ENCODE results near the gene CLDN15.
A peak's percentile ranks its signal among the peaks of the same experiment; 100 is the strongest.
"Not testable (repeated sequence)": the region's sequence is repeated elsewhere in the genome, so short reads cannot be mapped to it uniquely, and the experiment has no call there.

The CLDN15 gene, protein sequence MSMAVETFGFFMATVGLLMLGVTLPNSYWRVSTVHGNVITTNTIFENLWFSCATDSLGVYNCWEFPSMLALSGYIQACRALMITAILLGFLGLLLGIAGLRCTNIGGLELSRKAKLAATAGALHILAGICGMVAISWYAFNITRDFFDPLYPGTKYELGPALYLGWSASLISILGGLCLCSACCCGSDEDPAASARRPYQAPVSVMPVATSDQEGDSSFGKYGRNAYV

GRCh38 chr7:101237206-101238067 lies at the start of gene CLDN15:
Gene CLDN15 (minus strand): TSS chr7:101237802. CDS start chr7:101237581, 221 bp downstream.
- no peak for DNase-seq
- in situ Hi-C loops (cut with MboI; ENCODE audit: low pct_unique_long_range_greater_than_20kb, low sequenced_read_pairs): no loop called here

DNA sequence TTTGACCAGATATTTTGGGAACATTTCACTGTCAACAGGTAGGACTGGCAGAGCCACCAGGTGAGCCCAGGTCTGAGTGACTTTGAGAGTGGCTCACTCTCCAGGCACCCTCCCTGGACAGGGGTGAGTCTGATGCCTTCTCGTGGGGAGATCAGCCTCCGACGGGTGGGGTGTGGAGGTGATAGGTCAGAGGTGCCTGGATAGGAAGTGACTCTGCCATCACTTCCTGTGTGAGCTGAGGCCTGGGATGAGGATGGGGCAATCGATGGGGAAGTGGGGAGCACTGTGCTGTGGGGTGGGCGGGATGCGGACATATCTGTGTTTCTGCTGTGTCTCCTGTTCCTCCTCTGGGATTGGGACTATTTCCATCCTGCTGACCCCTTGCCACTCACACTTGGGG lies 49.4 kb upstream of the CLDN15 start:
- no peak for DNase-seq
- in situ Hi-C loops (cut with MboI; ENCODE audit: low pct_unique_long_range_greater_than_20kb, low sequenced_read_pairs): no loop called here

- in situ Hi-C loops (cut with MboI; ENCODE audit: low pct_unique_long_range_greater_than_20kb, low sequenced_read_pairs); DNase-seq: not testable (repeated sequence)
Observed at GRCh38 chr7:101285880-101286279, 48.3 kb upstream of the CLDN15 start.

- in situ Hi-C loops (cut with MboI; ENCODE audit: low pct_unique_long_range_greater_than_20kb, low sequenced_read_pairs): no loop called here
- DNase-seq: no peak
Observed at GRCh38 chr7:101285171-101285570, 47.6 kb upstream of the CLDN15 start.

DNA sequence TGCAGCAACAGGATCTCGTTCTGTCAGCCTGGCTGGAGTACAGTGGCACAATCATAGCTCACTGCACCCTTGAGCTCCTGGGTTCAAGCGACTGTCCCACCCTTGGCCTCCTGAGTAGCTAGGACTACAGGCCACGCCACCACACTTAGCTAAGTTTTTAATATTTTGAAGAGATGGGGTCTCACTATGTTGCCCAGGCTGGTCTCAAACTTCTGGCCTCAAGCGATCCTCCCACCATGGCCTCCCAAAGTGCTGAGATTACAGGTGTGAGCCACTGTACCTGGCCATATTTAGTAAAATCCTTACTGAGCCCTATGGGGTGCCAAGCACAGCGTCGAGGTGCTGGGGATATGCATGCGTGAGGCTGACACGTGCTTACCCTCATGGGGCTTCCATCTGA lies 43.3 kb upstream of the CLDN15 start:
- DNase-seq; in situ Hi-C loops (cut with MboI; ENCODE audit: low pct_unique_long_range_greater_than_20kb, low sequenced_read_pairs): not testable (repeated sequence)

DNA sequence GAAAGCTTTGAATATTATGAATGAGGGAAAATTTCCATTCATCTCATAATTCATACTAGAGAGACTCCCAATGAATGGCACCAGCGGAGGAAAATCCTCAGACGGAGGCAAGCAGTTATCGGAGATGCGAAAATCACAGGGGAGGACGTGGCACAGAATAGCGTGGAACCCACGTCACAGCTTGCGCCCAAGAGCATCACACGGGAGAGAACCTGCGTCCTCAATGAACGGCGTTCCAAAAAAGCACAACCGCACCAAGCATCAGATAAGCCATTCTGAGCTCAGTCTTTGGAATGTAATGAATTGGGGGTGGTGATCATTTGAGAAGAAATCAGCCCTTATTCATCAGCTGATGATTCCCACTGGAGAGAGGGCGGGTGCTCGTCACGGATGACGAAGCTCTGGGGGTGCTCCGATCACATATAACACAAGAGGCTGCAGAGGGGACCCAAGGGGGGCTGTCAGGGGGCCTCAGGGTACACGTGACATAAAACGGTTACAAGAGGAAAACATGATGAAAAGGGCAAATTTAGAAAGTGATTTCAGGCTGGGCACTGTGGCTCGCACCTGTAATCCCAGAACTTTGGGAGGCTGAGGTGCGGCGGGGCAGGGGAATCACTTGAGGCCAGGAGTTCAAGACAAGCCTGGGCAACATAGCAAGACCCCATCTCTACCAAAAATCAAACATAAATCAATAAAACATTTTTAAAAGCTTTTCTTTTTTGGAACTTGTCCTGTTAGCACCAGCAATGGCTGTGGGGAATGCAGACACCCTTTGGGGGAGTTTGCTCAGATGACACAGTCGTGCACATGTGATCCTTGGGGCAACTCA lies 41.1 kb upstream of the CLDN15 start:
- DNase-seq: no peak
- in situ Hi-C loops (cut with MboI; ENCODE audit: low pct_unique_long_range_greater_than_20kb, low sequenced_read_pairs): no loop called here

- in situ Hi-C loops (cut with MboI; ENCODE audit: low pct_unique_long_range_greater_than_20kb, low sequenced_read_pairs): no loop called here
- DNase-seq: no peak
Observed at GRCh38 chr7:101277155-101277554, 39.6 kb upstream of the CLDN15 start.

- in situ Hi-C loops (cut with MboI; ENCODE audit: low pct_unique_long_range_greater_than_20kb, low sequenced_read_pairs): no loop called here
- no peak for DNase-seq
Observed at GRCh38 chr7:101273206-101273605, 35.6 kb upstream of the CLDN15 start.

DNA sequence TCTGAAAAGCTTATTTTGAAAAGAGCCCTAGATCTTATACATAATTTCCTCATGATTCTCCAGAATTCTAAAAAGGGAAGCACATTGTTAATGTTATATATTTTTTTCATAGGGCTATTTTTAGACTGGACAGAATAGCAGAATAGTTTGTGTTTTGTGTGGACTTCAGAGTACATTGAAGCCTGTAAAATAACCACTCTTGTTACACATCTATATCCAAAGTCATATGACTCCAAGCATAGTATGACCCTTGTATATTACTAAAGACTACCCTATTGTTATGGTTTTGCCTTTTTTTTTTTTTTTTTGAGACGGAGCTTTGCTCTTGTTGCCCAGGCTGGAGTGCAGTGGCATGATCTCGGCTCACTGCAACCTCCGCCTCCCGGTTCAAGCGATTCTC lies 33.4 kb upstream of the CLDN15 start:
- DNase-seq: no peak
- in situ Hi-C loops (cut with MboI; ENCODE audit: low pct_unique_long_range_greater_than_20kb, low sequenced_read_pairs): no loop called here

- no peak for DNase-seq
- in situ Hi-C loops (cut with MboI; ENCODE audit: low pct_unique_long_range_greater_than_20kb, low sequenced_read_pairs): no loop called here
Observed at GRCh38 chr7:101269664-101270063, 32.1 kb upstream of the CLDN15 start.

- no peak for DNase-seq
- in situ Hi-C loops (cut with MboI; ENCODE audit: low pct_unique_long_range_greater_than_20kb, low sequenced_read_pairs): no loop called here
Observed at GRCh38 chr7:101265622-101266516, 28.3 kb upstream of the CLDN15 start.

- DNase-seq: peak; percentile 62
- in situ Hi-C loops (cut with MboI; ENCODE audit: low pct_unique_long_range_greater_than_20kb, low sequenced_read_pairs): not testable (repeated sequence)
Observed at GRCh38 chr7:101264102-101264706, 26.6 kb upstream of the CLDN15 start.

DNA sequence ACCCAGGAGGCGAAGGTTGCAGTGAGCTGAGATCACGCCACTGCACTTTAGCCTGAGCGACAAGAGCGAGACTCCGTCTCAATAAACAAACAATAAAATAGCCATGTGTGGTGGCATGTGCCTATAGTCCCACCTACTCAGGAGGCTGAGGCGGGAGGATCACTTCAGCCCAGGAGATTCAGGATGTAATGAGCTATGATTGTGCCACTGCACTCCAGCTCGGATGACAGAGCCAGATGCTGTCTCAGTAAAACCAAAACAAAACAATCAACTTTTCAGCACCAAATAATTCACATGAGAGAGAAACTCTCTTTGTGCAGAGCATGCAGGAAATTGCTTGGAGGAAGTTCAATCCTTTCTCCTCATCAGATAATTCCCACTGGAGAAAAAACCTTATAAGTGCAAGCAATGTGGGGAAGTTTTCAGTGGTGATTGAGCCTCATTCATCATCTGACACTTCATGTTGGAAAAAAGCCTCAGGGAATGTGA lies 20.7 kb upstream of the CLDN15 start:
- no peak for DNase-seq
- in situ Hi-C loops (cut with MboI; ENCODE audit: low pct_unique_long_range_greater_than_20kb, low sequenced_read_pairs): no loop called here

GRCh38 chr7:101255796-101256195 lies 18.2 kb upstream of the CLDN15 start:
- DNase-seq: no peak
- in situ Hi-C loops (cut with MboI; ENCODE audit: low pct_unique_long_range_greater_than_20kb, low sequenced_read_pairs): no loop called here

- in situ Hi-C loops (cut with MboI; ENCODE audit: low pct_unique_long_range_greater_than_20kb, low sequenced_read_pairs); DNase-seq: not testable (repeated sequence)
Observed at GRCh38 chr7:101253199-101253598, 15.6 kb upstream of the CLDN15 start.

DNA sequence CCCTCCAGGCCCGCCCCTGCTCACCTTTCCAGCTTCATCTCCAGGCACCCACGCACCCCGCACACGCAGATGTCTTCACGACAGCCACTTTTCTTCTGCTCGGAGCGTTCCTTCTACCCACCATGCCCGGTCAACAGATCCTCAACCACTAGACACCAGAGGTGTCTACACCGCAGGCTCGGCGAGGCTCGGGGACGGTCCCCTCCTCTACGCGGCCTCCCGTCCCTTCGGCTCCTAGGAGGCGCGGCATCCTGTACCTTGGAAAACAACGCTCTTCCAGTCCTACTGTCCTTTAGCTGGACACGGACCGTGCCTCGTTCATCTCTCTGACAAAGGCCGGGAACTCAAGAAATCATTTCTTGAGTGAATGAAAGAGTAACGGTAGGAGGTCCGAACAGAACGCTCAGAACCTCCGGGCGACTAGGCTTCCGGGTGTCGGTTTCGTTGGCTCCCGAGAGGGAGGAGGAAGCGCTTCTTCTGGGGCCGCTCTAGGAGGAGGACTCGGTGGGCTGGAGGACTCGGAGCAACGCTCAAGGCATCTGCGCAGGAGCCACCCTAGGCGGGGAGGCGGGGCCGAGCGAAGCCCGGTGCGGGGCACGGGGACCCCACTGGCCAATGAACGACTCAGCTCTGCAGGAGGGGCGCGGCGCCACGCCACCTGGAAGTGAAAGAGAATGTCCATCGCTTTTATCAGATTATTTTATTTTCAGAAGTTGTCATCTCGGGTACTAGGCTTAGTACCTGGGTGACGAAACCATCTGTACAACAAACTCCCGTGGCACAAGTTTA lies 14.5 kb upstream of the CLDN15 start:
- DNase-seq: peak; percentile 97
- in situ Hi-C loops (cut with MboI; ENCODE audit: low pct_unique_long_range_greater_than_20kb, low sequenced_read_pairs): no loop called here

- in situ Hi-C loops (cut with MboI; ENCODE audit: low pct_unique_long_range_greater_than_20kb, low sequenced_read_pairs): no loop called here
Observed at GRCh38 chr7:101250324-101250723, 12.7 kb upstream of the CLDN15 start.

DNA sequence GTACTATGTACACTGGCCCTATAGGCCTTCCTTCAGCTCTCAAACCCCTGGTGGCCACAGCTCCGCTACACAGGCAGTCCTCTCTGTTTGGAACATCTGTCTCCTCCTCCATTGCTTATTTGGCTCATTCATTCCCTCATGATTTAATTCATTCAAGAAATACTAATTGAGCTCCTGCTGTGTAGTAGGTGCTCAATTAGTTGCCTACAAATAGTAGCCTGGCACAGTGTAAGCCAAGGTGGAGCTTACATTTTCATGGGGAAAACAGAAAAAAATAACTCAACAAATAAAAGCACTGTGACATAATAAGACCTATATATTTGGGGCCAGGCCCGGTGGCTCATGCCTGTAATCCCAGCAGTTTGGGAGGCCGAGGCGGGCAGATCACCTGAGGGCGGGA lies 10.7 kb upstream of the CLDN15 start:
- DNase-seq: no peak
- in situ Hi-C loops (cut with MboI; ENCODE audit: low pct_unique_long_range_greater_than_20kb, low sequenced_read_pairs): no loop called here

More at GRCh38 chr7:101250324-101250723, 12.7 kb upstream of the CLDN15 start:
- no peak for DNase-seq
